ENCODE results near the gene PCDH9.

GRCh38 chr13:67186995-67187569, 43.1 kb downstream of the PCDH9 start:
- TF ChIP-seq PAX5 (IDR thresholded peaks at IDR 0.05; ENCODE audit: borderline replicate concordance, low read depth, low read length): no peak
- TF ChIP-seq, protein P1, sequence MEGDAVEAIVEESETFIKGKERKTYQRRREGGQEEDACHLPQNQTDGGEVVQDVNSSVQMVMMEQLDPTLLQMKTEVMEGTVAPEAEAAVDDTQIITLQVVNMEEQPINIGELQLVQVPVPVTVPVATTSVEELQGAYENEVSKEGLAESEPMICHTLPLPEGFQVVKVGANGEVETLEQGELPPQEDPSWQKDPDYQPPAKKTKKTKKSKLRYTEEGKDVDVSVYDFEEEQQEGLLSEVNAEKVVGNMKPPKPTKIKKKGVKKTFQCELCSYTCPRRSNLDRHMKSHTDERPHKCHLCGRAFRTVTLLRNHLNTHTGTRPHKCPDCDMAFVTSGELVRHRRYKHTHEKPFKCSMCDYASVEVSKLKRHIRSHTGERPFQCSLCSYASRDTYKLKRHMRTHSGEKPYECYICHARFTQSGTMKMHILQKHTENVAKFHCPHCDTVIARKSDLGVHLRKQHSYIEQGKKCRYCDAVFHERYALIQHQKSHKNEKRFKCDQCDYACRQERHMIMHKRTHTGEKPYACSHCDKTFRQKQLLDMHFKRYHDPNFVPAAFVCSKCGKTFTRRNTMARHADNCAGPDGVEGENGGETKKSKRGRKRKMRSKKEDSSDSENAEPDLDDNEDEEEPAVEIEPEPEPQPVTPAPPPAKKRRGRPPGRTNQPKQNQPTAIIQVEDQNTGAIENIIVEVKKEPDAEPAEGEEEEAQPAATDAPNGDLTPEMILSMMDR (IDR thresholded peaks at IDR 0.05 in 2 of 3, conservative IDR thresholded peaks at IDR 0.05 in 1 of 3; ENCODE audit: control insufficient read depth in 2 of 3, extremely low read depth in 1 of 3, insufficient read depth in 1 of 3, low read depth in 3 of 3, low read length in 3 of 3): no peak
- TF ChIP-seq POLR2A (IDR thresholded peaks at IDR 0.05; ENCODE audit: low read depth, low read length): no peak
- no peak for TF ChIP-seq EP300 (IDR thresholded peaks at IDR 0.05; ENCODE audit: borderline replicate concordance in 1 of 2, control insufficient read depth in 1 of 2, low read depth in 2 of 2, low read length in 2 of 2)
- TF ChIP-seq, protein P2, sequence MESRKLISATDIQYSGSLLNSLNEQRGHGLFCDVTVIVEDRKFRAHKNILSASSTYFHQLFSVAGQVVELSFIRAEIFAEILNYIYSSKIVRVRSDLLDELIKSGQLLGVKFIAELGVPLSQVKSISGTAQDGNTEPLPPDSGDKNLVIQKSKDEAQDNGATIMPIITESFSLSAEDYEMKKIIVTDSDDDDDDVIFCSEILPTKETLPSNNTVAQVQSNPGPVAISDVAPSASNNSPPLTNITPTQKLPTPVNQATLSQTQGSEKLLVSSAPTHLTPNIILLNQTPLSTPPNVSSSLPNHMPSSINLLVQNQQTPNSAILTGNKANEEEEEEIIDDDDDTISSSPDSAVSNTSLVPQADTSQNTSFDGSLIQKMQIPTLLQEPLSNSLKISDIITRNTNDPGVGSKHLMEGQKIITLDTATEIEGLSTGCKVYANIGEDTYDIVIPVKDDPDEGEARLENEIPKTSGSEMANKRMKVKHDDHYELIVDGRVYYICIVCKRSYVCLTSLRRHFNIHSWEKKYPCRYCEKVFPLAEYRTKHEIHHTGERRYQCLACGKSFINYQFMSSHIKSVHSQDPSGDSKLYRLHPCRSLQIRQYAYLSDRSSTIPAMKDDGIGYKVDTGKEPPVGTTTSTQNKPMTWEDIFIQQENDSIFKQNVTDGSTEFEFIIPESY (IDR thresholded peaks at IDR 0.05): no peak
- no peak for TF ChIP-seq RBBP5 (conservative IDR thresholded peaks at IDR 0.05)
- no peak for TF ChIP-seq ATF2 (IDR thresholded peaks at IDR 0.05; ENCODE audit: low read length)
- no peak for TF ChIP-seq ELK1 (IDR thresholded peaks at IDR 0.05; ENCODE audit: low read depth, low read length)
- no peak for TF ChIP-seq RAD21 (IDR thresholded peaks at IDR 0.05; ENCODE audit: insufficient read depth, low read depth, low read length)
- TF ChIP-seq TCF12 (IDR thresholded peaks at IDR 0.05; ENCODE audit: low read depth, low read length): no peak
- TF ChIP-seq POLR2AphosphoS5 (IDR thresholded peaks at IDR 0.05; ENCODE audit: low read length): no peak
- no peak for TF ChIP-seq CEBPB (IDR thresholded peaks at IDR 0.05; ENCODE audit: borderline replicate concordance in 1 of 2, low read depth in 2 of 2, low read length in 2 of 2)
- no peak for TF ChIP-seq CBX3 (IDR thresholded peaks at IDR 0.05; ENCODE audit: borderline replicate concordance, low read depth)
